Transverse colon (tissue), 4 donors: ENCODE results near the gene SLC29A4.

ENCODE experiments used
- CTCF ChIP-seq, 5 experiments: fragments of 200-600 bp in 3 of 5; fragments of 450-650 bp in 2 of 5; sonication (generic) in 3 of 5; IDR thresholded peaks; 1 replicate in 2 of 5; 2 replicates in 3 of 5; pipeline ENCODE4 v1.5.1; 2016 to 2017; ENCODE audit warnings: antibody characterized with exemption in 5 of 5, inconsistent platforms in 3 of 5, mild to moderate bottlenecking in 2 of 5, moderate library complexity in 1 of 5
- EP300 ChIP-seq: sonication (generic); formaldehyde crosslinking; IDR thresholded peaks from one replicate; pipeline ENCODE4 v1.6.1; 2017; ENCODE audit warnings: antibody characterized with exemption, low read depth
- POLR2AphosphoS5 ChIP-seq, 3 donors: sonication (generic); formaldehyde crosslinking; IDR thresholded peaks; one replicate each; pipeline ENCODE4 v1.6.1; 2016; ENCODE audit warnings: antibody characterized with exemption in 3 of 3

- TF ChIP-seq EP300 (no peak), CTCF (IDR thresholded peaks at IDR 0.05) (no peak), POLR2AphosphoS5 (IDR thresholded peaks at IDR 0.05) (no peak)
Measured at GRCh38 chr7:5345671-5346070, 62.9 kb downstream of the SLC29A4 start.
